Naive B cell (primary cell): Measurements from ENCODE around the gene RASAL1. TPM values are rescaled to one million over a fixed set of nuclear protein-coding genes. Genes with fewer than 3 reads are reported as not detected.
A peak's percentile ranks its signal among the peaks of the same experiment; 100 is the strongest.

Source experiments
- ATAC-seq, 2 donors: fragments of 150-1000 bp; cut with Tn5 transposase; 2 replicates each; pipeline ENCODE4 v1.10.0; 2021; ENCODE audit warnings: low read depth in 2 of 2, mild to moderate bottlenecking in 2 of 2, moderate library complexity in 2 of 2
- DNase-seq: peaks from one replicate; pipeline ENCODE4 v3.0.0; 2022
- H3K27ac Mint-ChIP-seq, 6 donors: one replicate each; pipeline ENCODE4 v1.8.0; 2020 to 2022; ENCODE audit warnings: mild to moderate bottlenecking in 6 of 6, mixed read lengths in 6 of 6, moderate library complexity in 5 of 6, inconsistent platforms in 2 of 6
- H3K27me3 Mint-ChIP-seq, 3 donors: one replicate each; pipeline ENCODE4 v1.8.0; 2021 to 2022; ENCODE audit warnings: mixed read lengths in 3 of 3, mild to moderate bottlenecking in 1 of 3
- H3K36me3 Mint-ChIP-seq, 2 donors: one replicate each; pipeline ENCODE4 v1.8.0; 2020 to 2022; ENCODE audit warnings: mixed read lengths in 2 of 2, inconsistent platforms in 1 of 2, mild to moderate bottlenecking in 1 of 2
- H3K4me1 Mint-ChIP-seq, 3 donors: one replicate each; pipeline ENCODE4 v1.8.0; 2020 to 2022; ENCODE audit warnings: mixed read lengths in 3 of 3, inconsistent platforms in 1 of 3, mild to moderate bottlenecking in 1 of 3, moderate library complexity in 1 of 3
- H3K4me3 Mint-ChIP-seq, 8 donors: one replicate each; pipeline ENCODE4 v1.8.0; 2020 to 2022; ENCODE audit warnings: mild to moderate bottlenecking in 8 of 8, mixed read lengths in 8 of 8, moderate library complexity in 8 of 8, inconsistent platforms in 2 of 8
- H3K9me3 Mint-ChIP-seq, 7 donors: one replicate each; pipeline ENCODE4 v1.8.0; 2020 to 2022; ENCODE audit warnings: mixed read lengths in 7 of 7, mild to moderate bottlenecking in 5 of 7, inconsistent platforms in 2 of 7, moderate library complexity in 1 of 7
- polyA plus RNA-seq, 6 donors: library from polyadenylated mRNA; unstranded; fragments of 300-500 nt; fragmentation: Illumina TruSeq; gene quantifications; one replicate each; pipeline ENCODE4 v1.2.3, GENCODE V29; 2021; ENCODE audit warnings: low read depth in 6 of 6

Gene RASAL1
- polyA plus RNA-seq, 6 donors from 2014 or later, result 0.17 to 0.48 (median 0.41) TPM; not detected in 2

- Mint-ChIP-seq H3K4me3 (peak overlapping the region in 2 of 8 donors; percentile 4 to 70), H3K27ac (peak overlapping the region in 5 of 6 donors; percentile 7 to 78 (median 48)), H3K27me3 (no peaks in the 10 kb centered on the region), H3K36me3 (peaks cover 27 to 29% of the 10 kb centered on the region in 2 donors), H3K9me3 (no peaks in the 10 kb centered on the region), H3K4me1 (peaks cover 30 to 37% (median 34%) of the 10 kb centered on the region in 3 donors)
- ATAC-seq (no peak), DNase-seq (no peak)
Measured at GRCh38 chr12:113170926-113171325, 35.4 kb upstream of the RASAL1 start.

GRCh38 chr12:113170457-113170856 is 34.9 kb upstream of the RASAL1 start:
- H3K9me3 Mint-ChIP-seq, result no peaks in the 10 kb centered on the region
- H3K4me1 Mint-ChIP-seq, result peaks cover 30 to 37% (median 34%) of the 10 kb centered on the region in 3 donors
- no peak for ATAC-seq
- H3K4me3 Mint-ChIP-seq, result no peak overlapping the region
- H3K27me3 Mint-ChIP-seq, result no peaks in the 10 kb centered on the region
- no peak for DNase-seq
- peak overlapping the region in 1 of 6 donors; percentile 48 for H3K27ac Mint-ChIP-seq
- peaks cover 27 to 33% of the 10 kb centered on the region in 2 donors for H3K36me3 Mint-ChIP-seq

- peak overlapping the region in 1 of 6 donors; percentile 42 for H3K27ac Mint-ChIP-seq
- H3K27me3 Mint-ChIP-seq, result no peaks in the 10 kb centered on the region
- no peak for DNase-seq
- no peak for ATAC-seq
- H3K9me3 Mint-ChIP-seq, result no peaks in the 10 kb centered on the region
- H3K4me1 Mint-ChIP-seq, result peaks cover 26 to 37% (median 34%) of the 10 kb centered on the region in 3 donors
- no peak overlapping the region for H3K4me3 Mint-ChIP-seq
- H3K36me3 Mint-ChIP-seq, result peaks cover 27 to 31% of the 10 kb centered on the region in 2 donors
Measured at GRCh38 chr12:113169697-113170096, 34.1 kb upstream of the RASAL1 start.

GRCh38 chr12:113167868-113168267 is 32.3 kb upstream of the RASAL1 start:
- Mint-ChIP-seq H3K4me3 (no peak overlapping the region), H3K9me3 (no peaks in the 10 kb centered on the region), H3K27ac (no peak overlapping the region), H3K36me3 (peaks cover 17 to 34% of the 10 kb centered on the region in 2 donors), H3K27me3 (no peaks in the 10 kb centered on the region), H3K4me1 (peaks cover 18 to 21% (median 20%) of the 10 kb centered on the region in 3 donors)
- DNase-seq (no peak), ATAC-seq (no peak)

- ATAC-seq, result no peak
- Mint-ChIP-seq H3K9me3 (no peaks in the 10 kb centered on the region), H3K4me3 (peak overlapping the region in 1 of 8 donors; percentile 43), H3K27ac (peak overlapping the region in 1 of 6 donors; percentile 47), H3K4me1 (peaks cover 0 to 5% (median 2%) of the 10 kb centered on the region in 3 donors), H3K27me3 (no peaks in the 10 kb centered on the region), H3K36me3 (peaks cover 3 to 37% of the 10 kb centered on the region in 2 donors)
- DNase-seq, result no peak
Measured at GRCh38 chr12:113165521-113166450, 30.2 kb upstream of the RASAL1 start.

GRCh38 chr12:113164014-113164413 is 28.5 kb upstream of the RASAL1 start:
- Mint-ChIP-seq H3K27me3 (no peaks in the 10 kb centered on the region), H3K4me3 (no peak overlapping the region), H3K27ac (peak overlapping the region in 1 of 6 donors; percentile 85), H3K4me1 (peaks cover 0 to 7% (median 0%) of the 10 kb centered on the region in 3 donors), H3K9me3 (no peaks in the 10 kb centered on the region), H3K36me3 (peaks cover 0 to 44% of the 10 kb centered on the region in 2 donors)
- no peak for ATAC-seq
- DNase-seq, result no peak

- no peak overlapping the region for H3K4me3 Mint-ChIP-seq
- no peak for ATAC-seq
Measured at GRCh38 chr12:113163030-113163360, 27.4 kb upstream of the RASAL1 start.

GRCh38 chr12:113162102-113163029 is 26.8 kb upstream of the RASAL1 start:
- DNase-seq (no peak), ATAC-seq (no peak)
- no peaks in the 10 kb centered on the region for H3K9me3 Mint-ChIP-seq
- peak overlapping the region in 2 of 6 donors; percentile 24 to 70 for H3K27ac Mint-ChIP-seq
- peaks cover 0 to 48% of the 10 kb centered on the region in 2 donors for H3K36me3 Mint-ChIP-seq
- H3K27me3 Mint-ChIP-seq, result no peaks in the 10 kb centered on the region
- H3K4me3 Mint-ChIP-seq, result peak overlapping the region in 1 of 8 donors; percentile 22
- H3K4me1 Mint-ChIP-seq, result peaks cover 0 to 7% (median 1%) of the 10 kb centered on the region in 3 donors

More at GRCh38 chr12:113163030-113163360, 27.4 kb upstream of the RASAL1 start:
- no peaks in the 10 kb centered on the region for H3K27me3 Mint-ChIP-seq
- peak overlapping the region in 1 of 6 donors; percentile 70 for H3K27ac Mint-ChIP-seq
- peaks cover 0 to 44% of the 10 kb centered on the region in 2 donors for H3K36me3 Mint-ChIP-seq
- no peak for DNase-seq
- H3K4me1 Mint-ChIP-seq, result peaks cover 0 to 7% (median 0%) of the 10 kb centered on the region in 3 donors
- no peaks in the 10 kb centered on the region for H3K9me3 Mint-ChIP-seq

GRCh38 chr12:113161415-113162016 is 26.0 kb upstream of the RASAL1 start:
- Mint-ChIP-seq H3K36me3 (peaks cover 0 to 54% of the 10 kb centered on the region in 2 donors), H3K27me3 (no peaks in the 10 kb centered on the region), H3K4me1 (peaks cover 0 to 7% (median 7%) of the 10 kb centered on the region in 3 donors), H3K4me3 (peak overlapping the region in 1 of 8 donors; percentile 22), H3K9me3 (no peaks in the 10 kb centered on the region), H3K27ac (peak overlapping the region in 3 of 6 donors; percentile 73 to 87 (median 87))
- DNase-seq, result no peak
- peak; percentile 35 for ATAC-seq

- Mint-ChIP-seq H3K36me3 (peaks cover 0 to 49% of the 10 kb centered on the region in 2 donors), H3K4me3 (no peak overlapping the region), H3K4me1 (peaks cover 0 to 10% (median 7%) of the 10 kb centered on the region in 3 donors), H3K9me3 (no peaks in the 10 kb centered on the region), H3K27ac (no peak overlapping the region), H3K27me3 (no peaks in the 10 kb centered on the region)
- no peak for ATAC-seq
- DNase-seq, result no peak
Measured at GRCh38 chr12:113159937-113160336, 24.4 kb upstream of the RASAL1 start.

GRCh38 chr12:113158439-113159203 is 23.1 kb upstream of the RASAL1 start:
- no peaks in the 10 kb centered on the region for H3K27me3 Mint-ChIP-seq
- DNase-seq (no peak), ATAC-seq (no peak)
- peaks cover 6 to 14% (median 7%) of the 10 kb centered on the region in 3 donors for H3K4me1 Mint-ChIP-seq
- no peaks in the 10 kb centered on the region for H3K9me3 Mint-ChIP-seq
- peak overlapping the region in 1 of 6 donors; percentile 42 for H3K27ac Mint-ChIP-seq
- H3K4me3 Mint-ChIP-seq, result peak overlapping the region in 1 of 8 donors; percentile 29
- H3K36me3 Mint-ChIP-seq, result peaks cover 0 to 47% of the 10 kb centered on the region in 2 donors

GRCh38 chr12:113157218-113157859 is 21.8 kb upstream of the RASAL1 start:
- no peak for ATAC-seq
- peaks cover 9 to 22% (median 12%) of the 10 kb centered on the region in 3 donors for H3K4me1 Mint-ChIP-seq
- peak overlapping the region in 1 of 8 donors; percentile 64 for H3K4me3 Mint-ChIP-seq
- H3K9me3 Mint-ChIP-seq, result no peaks in the 10 kb centered on the region
- H3K36me3 Mint-ChIP-seq, result peaks cover 0 to 39% of the 10 kb centered on the region in 2 donors
- no peaks in the 10 kb centered on the region for H3K27me3 Mint-ChIP-seq
- no peak for DNase-seq
- peak overlapping the region in 3 of 6 donors; percentile 35 to 65 (median 55) for H3K27ac Mint-ChIP-seq
